Parathyroid adenoma (tissue), 2 donors: ENCODE results near the gene ADGRV1.

Experiments
- H2AFZ ChIP-seq: fragments of 300-600 bp; sonication (generic); one replicate; pipeline ENCODE4 v1.7.0; 2017; ENCODE audit warnings: antibody characterized with exemption, mild to moderate bottlenecking
- H3K27ac ChIP-seq: fragments of 300-600 bp; sonication (generic); one replicate; pipeline ENCODE4 v1.7.0; 2017
- H3K27me3 ChIP-seq: fragments of 300-600 bp; sonication (generic); one replicate; pipeline ENCODE4 v1.7.0; 2017; ENCODE audit warnings: low read length; ENCODE audit not compliant: control insufficient read depth, insufficient read depth
- H3K36me3 ChIP-seq: fragments of 300-600 bp; sonication (generic); one replicate; pipeline ENCODE4 v1.7.0; 2017; ENCODE audit warnings: low read length; ENCODE audit not compliant: control insufficient read depth, insufficient read depth
- H3K4me1 ChIP-seq: fragments of 300-600 bp; sonication (generic); one replicate; pipeline ENCODE4 v1.7.0; 2017; ENCODE audit warnings: control low read depth
- H3K4me2 ChIP-seq: fragments of 300-600 bp; sonication (generic); one replicate; pipeline ENCODE4 v1.7.0; 2017; ENCODE audit warnings: low read length
- H3K4me3 ChIP-seq: fragments of 300-600 bp; sonication (generic); one replicate; pipeline ENCODE4 v1.7.0; 2017; ENCODE audit warnings: low read depth, low read length
- H3K79me2 ChIP-seq: fragments of 300-600 bp; sonication (generic); one replicate; pipeline ENCODE4 v1.7.0; 2017; ENCODE audit warnings: control low read depth
- H3K9ac ChIP-seq: fragments of 300-600 bp; sonication (generic); one replicate; pipeline ENCODE4 v1.7.0; 2017; ENCODE audit warnings: mild to moderate bottlenecking
- H3K9me3 ChIP-seq: fragments of 300-600 bp; sonication (generic); one replicate; pipeline ENCODE4 v1.7.0; 2017; ENCODE audit warnings: low read length; ENCODE audit not compliant: control insufficient read depth
- TF ChIP-seq, protein P1 (sequence below): fragments of 300-600 bp; sonication (generic); IDR thresholded peaks from one replicate; pipeline ENCODE4 v1.7.0; 2017; ENCODE audit warnings: antibody characterized with exemption, mild to moderate bottlenecking
- donor health status: primary hyperparathyroidism.

Gene ADGRV1

GRCh38 chr5:90985341-90985740 lies 426.7 kb downstream of the ADGRV1 start:
- TF ChIP-seq, protein P1, sequence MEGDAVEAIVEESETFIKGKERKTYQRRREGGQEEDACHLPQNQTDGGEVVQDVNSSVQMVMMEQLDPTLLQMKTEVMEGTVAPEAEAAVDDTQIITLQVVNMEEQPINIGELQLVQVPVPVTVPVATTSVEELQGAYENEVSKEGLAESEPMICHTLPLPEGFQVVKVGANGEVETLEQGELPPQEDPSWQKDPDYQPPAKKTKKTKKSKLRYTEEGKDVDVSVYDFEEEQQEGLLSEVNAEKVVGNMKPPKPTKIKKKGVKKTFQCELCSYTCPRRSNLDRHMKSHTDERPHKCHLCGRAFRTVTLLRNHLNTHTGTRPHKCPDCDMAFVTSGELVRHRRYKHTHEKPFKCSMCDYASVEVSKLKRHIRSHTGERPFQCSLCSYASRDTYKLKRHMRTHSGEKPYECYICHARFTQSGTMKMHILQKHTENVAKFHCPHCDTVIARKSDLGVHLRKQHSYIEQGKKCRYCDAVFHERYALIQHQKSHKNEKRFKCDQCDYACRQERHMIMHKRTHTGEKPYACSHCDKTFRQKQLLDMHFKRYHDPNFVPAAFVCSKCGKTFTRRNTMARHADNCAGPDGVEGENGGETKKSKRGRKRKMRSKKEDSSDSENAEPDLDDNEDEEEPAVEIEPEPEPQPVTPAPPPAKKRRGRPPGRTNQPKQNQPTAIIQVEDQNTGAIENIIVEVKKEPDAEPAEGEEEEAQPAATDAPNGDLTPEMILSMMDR = no peak
- Histone ChIP-seq H3K79me2 (no peaks in the 10 kb centered on the region), H3K9ac (no peak overlapping the region), H3K4me2 (no peak overlapping the region), H3K36me3 (no peaks in the 10 kb centered on the region), H3K27ac (no peak overlapping the region), H3K4me3 (no peak overlapping the region), H3K4me1 (no peaks in the 10 kb centered on the region), H3K9me3 (no peaks in the 10 kb centered on the region), H2AFZ (no peak overlapping the region), H3K27me3 (no peaks in the 10 kb centered on the region)

- Histone ChIP-seq H3K27me3 (no peaks in the 10 kb centered on the region), H3K9ac (no peak overlapping the region), H3K4me2 (no peak overlapping the region), H2AFZ (no peak overlapping the region), H3K27ac (no peak overlapping the region), H3K4me3 (no peak overlapping the region), H3K4me1 (no peaks in the 10 kb centered on the region), H3K9me3 (no peaks in the 10 kb centered on the region), H3K36me3 (no peaks in the 10 kb centered on the region), H3K79me2 (no peaks in the 10 kb centered on the region)
- TF ChIP-seq, protein P1 = no peak
Measured at GRCh38 chr5:90987726-90988125, 429.1 kb downstream of the ADGRV1 start.

- Histone ChIP-seq H2AFZ (no peak overlapping the region), H3K9ac (no peak overlapping the region), H3K9me3 (no peaks in the 10 kb centered on the region), H3K4me2 (no peak overlapping the region), H3K79me2 (no peaks in the 10 kb centered on the region), H3K4me1 (no peaks in the 10 kb centered on the region), H3K4me3 (no peak overlapping the region), H3K27me3 (no peaks in the 10 kb centered on the region), H3K27ac (no peak overlapping the region), H3K36me3 (no peaks in the 10 kb centered on the region)
- TF ChIP-seq, protein P1 = no peak
Measured at GRCh38 chr5:90991201-90991600, 432.6 kb downstream of the ADGRV1 start.

DNA sequence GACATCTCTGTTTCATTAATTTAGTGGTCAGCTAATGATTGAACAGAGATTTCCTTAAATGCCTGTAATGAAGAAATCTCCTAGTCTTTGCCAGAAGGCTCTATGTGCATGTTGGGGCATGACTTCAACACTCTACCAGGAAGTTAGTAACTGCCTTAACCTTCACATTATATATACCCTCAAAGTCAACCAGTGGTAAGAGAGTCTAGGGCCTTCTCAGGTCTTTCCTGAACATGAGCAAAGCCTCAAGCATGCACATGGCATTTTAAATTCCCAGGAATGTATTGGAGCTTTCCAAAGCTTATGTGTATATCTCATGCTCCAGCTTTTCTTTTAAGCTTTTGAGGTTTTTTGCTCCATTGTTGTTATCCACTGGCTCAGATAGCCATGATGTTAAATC lies 436.2 kb downstream of the ADGRV1 start:
- Histone ChIP-seq H3K4me1 (no peaks in the 10 kb centered on the region), H3K9ac (no peak overlapping the region), H3K9me3 (no peaks in the 10 kb centered on the region), H3K4me2 (no peak overlapping the region), H3K4me3 (no peak overlapping the region), H2AFZ (no peak overlapping the region), H3K36me3 (no peaks in the 10 kb centered on the region), H3K27me3 (no peaks in the 10 kb centered on the region), H3K79me2 (no peaks in the 10 kb centered on the region), H3K27ac (no peak overlapping the region)
- TF ChIP-seq, protein P1 = no peak

DNA sequence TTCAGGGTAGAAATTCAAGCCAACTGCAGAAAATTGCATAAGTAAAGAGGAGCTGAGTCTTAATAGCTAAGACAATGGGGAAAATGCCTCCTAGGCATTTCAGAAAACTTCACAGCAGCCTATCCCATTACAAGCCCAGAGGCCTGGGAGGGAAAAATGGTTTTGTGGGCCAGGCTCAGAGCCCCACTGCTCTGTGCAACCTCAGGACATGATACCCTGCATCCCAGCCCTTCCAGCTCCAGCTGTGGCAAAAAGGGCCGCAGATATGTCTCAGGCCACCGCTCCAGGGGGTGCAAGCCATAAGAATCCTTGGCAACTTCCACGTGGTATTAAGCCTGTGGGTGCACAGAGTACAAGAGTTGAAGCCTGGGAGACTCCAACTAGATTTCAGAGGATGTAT lies 437.5 kb downstream of the ADGRV1 start:
- TF ChIP-seq, protein P1 = no peak
- no peak overlapping the region for H3K27ac ChIP-seq
- no peaks in the 10 kb centered on the region for H3K36me3 ChIP-seq
- no peak overlapping the region for H3K9ac ChIP-seq
- H3K79me2 ChIP-seq = no peaks in the 10 kb centered on the region
- no peaks in the 10 kb centered on the region for H3K4me1 ChIP-seq
- H2AFZ ChIP-seq = no peak overlapping the region
- H3K9me3 ChIP-seq = no peaks in the 10 kb centered on the region
- no peak overlapping the region for H3K4me2 ChIP-seq
- H3K27me3 ChIP-seq = no peaks in the 10 kb centered on the region
- no peak overlapping the region for H3K4me3 ChIP-seq
